ENCODE results near the gene KIZ.
"Not testable (repeated sequence)": the region's sequence is repeated elsewhere in the genome, so short reads cannot be mapped to it uniquely, and the experiment has no call there.

KIZ gene

GRCh38 chr20:21161926-21162325, 36.0 kb downstream of the KIZ start:
- no peak for DNase-seq
- 100% methylated on average over 3 of the region's 5 CpGs for WGBS (ENCODE audit: insufficient coverage)
- CTCF ChIA-PET, result no interaction called here
- Histone ChIP-seq H3K36me3 (ENCODE audit: control insufficient read depth in 4 of 4, insufficient read depth in 4 of 4, low read length in 3 of 4) (peaks cover 0 to 11% (median 9%) of the 10 kb centered on the region in 4 experiments), H3K4me1 (ENCODE audit: control extremely low read depth in 1 of 4, control insufficient read depth in 4 of 4, insufficient read depth in 4 of 4, low read length in 3 of 4) (peaks cover 0 to 5% (median 3%) of the 10 kb centered on the region in 4 experiments), H3K4me3 (ENCODE audit: control insufficient read depth in 1 of 7, extremely low read depth in 1 of 7, insufficient read depth in 4 of 7, low read depth in 2 of 7, low read length in 6 of 7) (no peak overlapping the region), H3K27ac (ENCODE audit: insufficient read depth in 1 of 2, low read depth in 1 of 2, low read length in 2 of 2, poor library complexity in 1 of 2, severe bottlenecking in 2 of 2) (no peak overlapping the region), H3K9me3 (ENCODE audit: control extremely low read depth in 1 of 5, control insufficient read depth in 4 of 5, insufficient read depth in 2 of 5, low read depth in 1 of 5, low read length in 4 of 5) (peaks cover 0 to 6% (median 0%) of the 10 kb centered on the region in 5 experiments), H3K27me3 (replicated peaks in 2 of 5; ENCODE audit: control insufficient read depth in 4 of 5, insufficient read depth in 5 of 5, low read length in 4 of 5) (no peaks in the 10 kb centered on the region)
- POLR2A ChIA-PET, result no interaction called here

GRCh38 chr20:21162631-21163030, 36.7 kb downstream of the KIZ start:
- H3K9me3 ChIP-seq (ENCODE audit: control extremely low read depth in 1 of 5, control insufficient read depth in 4 of 5, insufficient read depth in 2 of 5, low read depth in 1 of 5, low read length in 4 of 5), result peaks cover 0 to 6% (median 0%) of the 10 kb centered on the region in 5 experiments
- ChIA-PET POLR2A (no interaction called here), CTCF (interaction anchor here (0.6 kb wide), 1 partner anchor 356 kb away, joined by 4 read pairs; no protein-coding TSS in a partner anchor)
- WGBS (ENCODE audit: insufficient coverage), result 100% methylated on average over 3 of the region's 3 CpGs
- no peaks in the 10 kb centered on the region for H3K27me3 ChIP-seq (replicated peaks in 2 of 5; ENCODE audit: control insufficient read depth in 4 of 5, insufficient read depth in 5 of 5, low read length in 4 of 5)
- H3K36me3 ChIP-seq (ENCODE audit: control insufficient read depth in 4 of 4, insufficient read depth in 4 of 4, low read length in 3 of 4), result peaks cover 3 to 11% (median 9%) of the 10 kb centered on the region in 4 experiments
- H3K4me1 ChIP-seq (ENCODE audit: control extremely low read depth in 1 of 4, control insufficient read depth in 4 of 4, insufficient read depth in 4 of 4, low read length in 3 of 4), result peaks cover 0 to 9% (median 6%) of the 10 kb centered on the region in 4 experiments
- H3K27ac ChIP-seq (ENCODE audit: insufficient read depth in 1 of 2, low read depth in 1 of 2, low read length in 2 of 2, poor library complexity in 1 of 2, severe bottlenecking in 2 of 2), result no peak overlapping the region
- DNase-seq, result no peak
- no peak overlapping the region for H3K4me3 ChIP-seq (ENCODE audit: control insufficient read depth in 1 of 7, extremely low read depth in 1 of 7, insufficient read depth in 4 of 7, low read depth in 2 of 7, low read length in 6 of 7)

DNA sequence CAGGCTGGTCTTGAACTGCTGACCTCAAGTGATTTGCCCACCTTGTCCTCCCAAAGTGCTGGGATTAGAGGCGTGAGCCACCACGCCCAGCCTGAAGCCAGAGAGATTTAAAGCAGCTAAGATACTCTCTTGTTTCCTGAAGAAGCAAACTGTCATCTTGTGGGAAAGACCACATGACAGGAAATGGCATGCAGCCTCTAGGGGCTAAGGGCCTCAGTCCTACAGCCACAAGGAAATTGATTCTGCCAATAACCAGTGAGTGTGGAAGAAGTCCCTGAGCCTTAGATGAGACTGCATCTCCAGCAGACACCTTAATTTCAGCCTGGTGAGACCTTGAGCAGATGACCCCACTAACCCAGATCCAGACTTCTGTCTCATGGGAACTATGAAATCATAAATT, 40.9 kb downstream of the KIZ start:
- WGBS (ENCODE audit: insufficient coverage), result 83% methylated on average over 2 of the region's 2 CpGs

GRCh38 chr20:21167261-21167660, 41.4 kb downstream of the KIZ start:
- peaks cover 3 to 5% (median 3%) of the 10 kb centered on the region in 4 experiments for H3K36me3 ChIP-seq (ENCODE audit: control insufficient read depth in 4 of 4, insufficient read depth in 4 of 4, low read length in 3 of 4)
- H3K27me3 ChIP-seq (replicated peaks in 2 of 5; ENCODE audit: control insufficient read depth in 4 of 5, insufficient read depth in 5 of 5, low read length in 4 of 5), result no peaks in the 10 kb centered on the region
- DNase-seq, result no peak
- peaks cover 0 to 9% (median 6%) of the 10 kb centered on the region in 4 experiments for H3K4me1 ChIP-seq (ENCODE audit: control extremely low read depth in 1 of 4, control insufficient read depth in 4 of 4, insufficient read depth in 4 of 4, low read length in 3 of 4)
- peak overlapping the region in 1 of 7 experiments; percentile 42 for H3K4me3 ChIP-seq (ENCODE audit: control insufficient read depth in 1 of 7, extremely low read depth in 1 of 7, insufficient read depth in 4 of 7, low read depth in 2 of 7, low read length in 6 of 7)
- peaks cover 0 to 6% (median 0%) of the 10 kb centered on the region in 5 experiments for H3K9me3 ChIP-seq (ENCODE audit: control extremely low read depth in 1 of 5, control insufficient read depth in 4 of 5, insufficient read depth in 2 of 5, low read depth in 1 of 5, low read length in 4 of 5)
- ChIA-PET CTCF (no interaction called here), POLR2A (no interaction called here)
- no CpG with 5 or more reads among the region's 5 CpGs for WGBS (ENCODE audit: insufficient coverage)
- no peak overlapping the region for H3K27ac ChIP-seq (ENCODE audit: insufficient read depth in 1 of 2, low read depth in 1 of 2, low read length in 2 of 2, poor library complexity in 1 of 2, severe bottlenecking in 2 of 2)

More for the DNA sequence above, 40.9 kb downstream of the KIZ start:
- peaks cover 3 to 6% (median 5%) of the 10 kb centered on the region in 4 experiments for H3K36me3 ChIP-seq (ENCODE audit: control insufficient read depth in 4 of 4, insufficient read depth in 4 of 4, low read length in 3 of 4)
- no peak overlapping the region for H3K27ac ChIP-seq (ENCODE audit: insufficient read depth in 1 of 2, low read depth in 1 of 2, low read length in 2 of 2, poor library complexity in 1 of 2, severe bottlenecking in 2 of 2)
- no peaks in the 10 kb centered on the region for H3K27me3 ChIP-seq (replicated peaks in 2 of 5; ENCODE audit: control insufficient read depth in 4 of 5, insufficient read depth in 5 of 5, low read length in 4 of 5)
- H3K4me3 ChIP-seq (ENCODE audit: control insufficient read depth in 1 of 7, extremely low read depth in 1 of 7, insufficient read depth in 4 of 7, low read depth in 2 of 7, low read length in 6 of 7), result peak overlapping the region in 2 of 7 experiments; percentile 6 to 42
- peaks cover 0 to 9% (median 6%) of the 10 kb centered on the region in 4 experiments for H3K4me1 ChIP-seq (ENCODE audit: control extremely low read depth in 1 of 4, control insufficient read depth in 4 of 4, insufficient read depth in 4 of 4, low read length in 3 of 4)
- peak; percentile 4 to 66 (median 57) for DNase-seq
- ChIA-PET CTCF (no interaction called here), POLR2A (no interaction called here)
- peaks cover 0 to 6% (median 0%) of the 10 kb centered on the region in 5 experiments for H3K9me3 ChIP-seq (ENCODE audit: control extremely low read depth in 1 of 5, control insufficient read depth in 4 of 5, insufficient read depth in 2 of 5, low read depth in 1 of 5, low read length in 4 of 5)

DNA sequence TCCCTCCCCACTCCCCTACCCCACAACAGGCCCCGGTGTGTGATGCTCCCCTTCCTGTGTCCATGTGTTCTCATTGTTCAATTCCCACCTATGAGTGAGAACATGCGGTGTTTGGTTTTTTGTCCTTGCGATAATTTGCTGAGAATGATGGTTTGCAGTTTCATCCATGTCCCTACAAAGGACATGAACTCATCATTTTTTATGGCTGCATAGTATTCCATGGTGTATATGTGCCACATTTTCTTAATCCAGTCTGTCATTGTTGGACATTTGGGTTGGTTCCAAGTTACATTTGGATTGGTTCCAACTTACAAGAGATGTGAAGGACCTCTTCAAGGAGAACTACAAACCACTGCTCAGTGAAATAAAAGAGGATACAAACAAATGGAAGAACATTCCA, 42.2 kb downstream of the KIZ start:
- CTCF ChIA-PET; H3K36me3 ChIP-seq (ENCODE audit: control insufficient read depth in 4 of 4, insufficient read depth in 4 of 4, low read length in 3 of 4); H3K9me3 ChIP-seq (ENCODE audit: control extremely low read depth in 1 of 5, control insufficient read depth in 4 of 5, insufficient read depth in 2 of 5, low read depth in 1 of 5, low read length in 4 of 5); DNase-seq; H3K4me1 ChIP-seq (ENCODE audit: control extremely low read depth in 1 of 4, control insufficient read depth in 4 of 4, insufficient read depth in 4 of 4, low read length in 3 of 4); H3K4me3 ChIP-seq (ENCODE audit: control insufficient read depth in 1 of 7, extremely low read depth in 1 of 7, insufficient read depth in 4 of 7, low read depth in 2 of 7, low read length in 6 of 7); POLR2A ChIA-PET; H3K27me3 ChIP-seq (replicated peaks in 2 of 5; ENCODE audit: control insufficient read depth in 4 of 5, insufficient read depth in 5 of 5, low read length in 4 of 5); H3K27ac ChIP-seq (ENCODE audit: insufficient read depth in 1 of 2, low read depth in 1 of 2, low read length in 2 of 2, poor library complexity in 1 of 2, severe bottlenecking in 2 of 2): not testable (repeated sequence)
- no CpG with 5 or more reads among the region's 3 CpGs for WGBS (ENCODE audit: insufficient coverage)

DNA sequence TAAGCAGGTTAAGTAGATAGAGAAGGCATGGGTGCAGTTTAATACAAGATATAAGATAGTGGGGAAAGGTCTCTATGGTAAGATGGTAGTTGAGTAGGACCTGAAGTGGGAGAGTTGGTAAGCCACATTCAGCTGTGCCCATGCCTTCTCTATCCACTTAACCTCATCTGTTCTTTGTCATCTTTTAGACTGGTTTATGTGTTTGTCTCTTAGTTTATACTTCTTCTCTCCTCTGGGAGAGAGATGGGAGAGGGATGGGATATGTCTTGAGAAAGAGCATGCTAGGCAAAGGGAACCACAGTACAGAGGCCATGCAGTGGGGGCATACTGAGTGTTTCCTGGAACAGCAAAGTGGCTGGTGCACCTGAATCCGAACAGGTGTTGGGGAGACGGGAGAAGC, 46.7 kb downstream of the KIZ start:
- Histone ChIP-seq H3K4me3 (ENCODE audit: control insufficient read depth in 1 of 7, extremely low read depth in 1 of 7, insufficient read depth in 4 of 7, low read depth in 2 of 7, low read length in 6 of 7) (no peak overlapping the region), H3K4me1 (ENCODE audit: control extremely low read depth in 1 of 4, control insufficient read depth in 4 of 4, insufficient read depth in 4 of 4, low read length in 3 of 4) (no peaks in the 10 kb centered on the region), H3K9me3 (ENCODE audit: control extremely low read depth in 1 of 5, control insufficient read depth in 4 of 5, insufficient read depth in 2 of 5, low read depth in 1 of 5, low read length in 4 of 5) (peaks cover 0 to 4% (median under 1%) of the 10 kb centered on the region in 5 experiments), H3K27ac (ENCODE audit: insufficient read depth in 1 of 2, low read depth in 1 of 2, low read length in 2 of 2, poor library complexity in 1 of 2, severe bottlenecking in 2 of 2) (no peak overlapping the region), H3K36me3 (ENCODE audit: control insufficient read depth in 4 of 4, insufficient read depth in 4 of 4, low read length in 3 of 4) (no peaks in the 10 kb centered on the region), H3K27me3 (replicated peaks in 2 of 5; ENCODE audit: control insufficient read depth in 4 of 5, insufficient read depth in 5 of 5, low read length in 4 of 5) (no peaks in the 10 kb centered on the region)
- CTCF ChIA-PET, result no interaction called here
- 96% methylated on average over 2 of the region's 2 CpGs for WGBS (ENCODE audit: insufficient coverage)
- no peak for DNase-seq
- POLR2A ChIA-PET, result no interaction called here

GRCh38 chr20:21173485-21173884, 47.6 kb downstream of the KIZ start:
- Histone ChIP-seq H3K27ac (ENCODE audit: insufficient read depth in 1 of 2, low read depth in 1 of 2, low read length in 2 of 2, poor library complexity in 1 of 2, severe bottlenecking in 2 of 2) (no peak overlapping the region), H3K4me3 (ENCODE audit: control insufficient read depth in 1 of 7, extremely low read depth in 1 of 7, insufficient read depth in 4 of 7, low read depth in 2 of 7, low read length in 6 of 7) (no peak overlapping the region), H3K36me3 (ENCODE audit: control insufficient read depth in 4 of 4, insufficient read depth in 4 of 4, low read length in 3 of 4) (no peaks in the 10 kb centered on the region), H3K9me3 (ENCODE audit: control extremely low read depth in 1 of 5, control insufficient read depth in 4 of 5, insufficient read depth in 2 of 5, low read depth in 1 of 5, low read length in 4 of 5) (peaks cover 0 to 4% (median 3%) of the 10 kb centered on the region in 5 experiments), H3K4me1 (ENCODE audit: control extremely low read depth in 1 of 4, control insufficient read depth in 4 of 4, insufficient read depth in 4 of 4, low read length in 3 of 4) (no peaks in the 10 kb centered on the region), H3K27me3 (replicated peaks in 2 of 5; ENCODE audit: control insufficient read depth in 4 of 5, insufficient read depth in 5 of 5, low read length in 4 of 5) (no peaks in the 10 kb centered on the region)
- DNase-seq, result no peak
- POLR2A ChIA-PET, result no interaction called here
- CTCF ChIA-PET, result no interaction called here
- WGBS (ENCODE audit: insufficient coverage), result no CpG with 5 or more reads among the region's 2 CpGs

Measured in common myeloid progenitor, CD34-positive (primary cell).